Transverse colon (tissue), 4 donors: ENCODE measurements around the gene IL6R. TPM values are rescaled to one million over a fixed set of nuclear protein-coding genes. Genes with fewer than 3 reads are reported as not detected.

ENCODE experiments used
- DNase-seq: peaks from one replicate; pipeline ENCODE4 v3.0.0-alpha.2; 2019
- H3K27ac ChIP-seq, 4 donors: fragments of 200-600 bp; sonication (generic); 2 replicates each; pipeline ENCODE4 v1.5.1; 2016 to 2018; ENCODE audit warnings: inconsistent platforms in 4 of 4
- H3K27me3 ChIP-seq: fragments of 200-600 bp; sonication (generic); 2 replicates; pipeline ENCODE4 v1.5.1; 2017; ENCODE audit warnings: inconsistent platforms
- H3K36me3 ChIP-seq, 4 donors: fragments of 200-600 bp; sonication (generic); 2 replicates each; pipeline ENCODE4 v1.5.1; 2017 to 2019; ENCODE audit warnings: inconsistent platforms in 4 of 4
- H3K4me1 ChIP-seq, 4 donors: fragments of 200-600 bp; sonication (generic); 2 replicates each; pipeline ENCODE4 v1.5.1; 2017 to 2020; ENCODE audit warnings: inconsistent platforms in 4 of 4
- H3K4me3 ChIP-seq, 4 donors: fragments of 200-600 bp; sonication (generic); 1 replicate in 1 of 4; 2 replicates in 3 of 4; pipeline versions ENCODE4 v1.5.1 to v1.6.1; 2017 to 2019; ENCODE audit warnings: inconsistent platforms in 4 of 4
- H3K9me3 ChIP-seq, 2 donors: fragments of 200-600 bp; sonication (generic); 2 replicates each; pipeline ENCODE4 v1.5.1; 2017 to 2019; ENCODE audit warnings: inconsistent platforms in 2 of 2
- CTCF ChIP-seq, 5 experiments: fragments of 200-600 bp in 3 of 5; fragments of 450-650 bp in 2 of 5; sonication (generic) in 3 of 5; IDR thresholded peaks; 1 replicate in 2 of 5; 2 replicates in 3 of 5; pipeline ENCODE4 v1.5.1; 2016 to 2017; ENCODE audit warnings: antibody characterized with exemption in 5 of 5, inconsistent platforms in 3 of 5, mild to moderate bottlenecking in 2 of 5, moderate library complexity in 1 of 5
- EP300 ChIP-seq: sonication (generic); formaldehyde crosslinking; IDR thresholded peaks from one replicate; pipeline ENCODE4 v1.6.1; 2017; ENCODE audit warnings: antibody characterized with exemption, low read depth
- POLR2A ChIP-seq: fragments of 450-650 bp; IDR thresholded peaks from one replicate; pipeline ENCODE4 v1.6.1; 2016; ENCODE audit warnings: antibody characterized with exemption, mild to moderate bottlenecking, moderate library complexity
- POLR2AphosphoS5 ChIP-seq, 3 donors: sonication (generic); formaldehyde crosslinking; IDR thresholded peaks; one replicate each; pipeline ENCODE4 v1.6.1; 2016; ENCODE audit warnings: antibody characterized with exemption in 3 of 3
- WGBS, 2 donors: methylation state at CpG; one replicate each; pipeline ENCODE4 v1.1.5; 2018; ENCODE audit warnings: low coverage in 1 of 2; 5-methylcytosine and 5-hydroxymethylcytosine counted together
- in situ Hi-C, 4 donors: fragments of 200-750 bp; cut with MboI; loops; one replicate each; pipeline versions ENCODE4 v1.15.0 to v1.15.1; 2017; ENCODE audit warnings: low sequenced_read_pairs in 3 of 4, low pct_ligation_motif_present in 1 of 4, low pct_unique_long_range_greater_than_20kb in 1 of 4
- intact Hi-C: fragments of 100-400 bp; cut with DNase I; formaldehyde crosslinking; loops from one replicate; pipeline ENCODE4 v1.15.1; 2023; ENCODE audit warnings: low total_unique reads
- total RNA-seq, 4 donors: library from RNA; depleted of rRNA; stranded (reverse); fragments of >200 nt; gene quantifications; one replicate each; pipeline ENCODE4 v1.1.0, GENCODE V29; 2016

IL6R gene
- total RNA-seq, 4 donors from 2014 or later, result 10.7 to 107 (median 77.3) TPM

GRCh38 chr1:154404511-154404931 lies 622 bp upstream of the IL6R start:
- in situ Hi-C loops (loop anchor here in 2 of 4 donors (10.0 kb wide), 1 partner anchor 70 kb away; no protein-coding TSS in a partner anchor), intact Hi-C loops (no loop called here)
- no peak for DNase-seq
- no peaks in the 10 kb centered on the region for H3K27me3 ChIP-seq
- TF ChIP-seq CTCF (IDR thresholded peaks at IDR 0.05) (no peak), EP300 (no peak), POLR2A (no peak), POLR2AphosphoS5 (IDR thresholded peaks at IDR 0.05) (no peak)
- 36% methylated on average over 11 of the region's 11 CpGs; no CpG with 5 or more reads in 1 of the 2 donors for WGBS, 2 donors
- no peaks in the 10 kb centered on the region for H3K36me3 ChIP-seq
- peak overlapping the region in 3 of 4 donors; percentile 74 to 82 (median 81) for H3K4me3 ChIP-seq
- H3K27ac ChIP-seq, result peak overlapping the region; percentile 95 to 99 (median 99)
- no peaks in the 10 kb centered on the region for H3K9me3 ChIP-seq
- peaks cover 27 to 47% (median 40%) of the 10 kb centered on the region in 4 donors for H3K4me1 ChIP-seq

GRCh38 chr1:154405747-154406571 lies 816 bp downstream of the IL6R start:
- intact Hi-C loops, result loop anchor here (5.0 kb wide), 1 partner anchor 36 kb away; no protein-coding TSS in a partner anchor
- WGBS, 2 donors, result 1% methylated on average over 27 of the region's 40 CpGs; no CpG with 5 or more reads in 1 of the 2 donors
- peak; percentile 76 for DNase-seq
- Histone ChIP-seq H3K27ac (peak overlapping the region; percentile 95 to 99 (median 99)), H3K27me3 (no peaks in the 10 kb centered on the region), H3K4me1 (peaks cover 34 to 60% (median 40%) of the 10 kb centered on the region in 4 donors), H3K9me3 (no peaks in the 10 kb centered on the region), H3K4me3 (peak overlapping the region; percentile 74 to 82 (median 78)), H3K36me3 (no peaks in the 10 kb centered on the region)
- no peak for TF ChIP-seq EP300
- no peak for TF ChIP-seq POLR2A
- peak; percentile 30 to 59 (median 44) for TF ChIP-seq CTCF (IDR thresholded peaks at IDR 0.05)
- peak in 2 of 3 donors; percentile 53 to 59 for TF ChIP-seq POLR2AphosphoS5 (IDR thresholded peaks at IDR 0.05)
- in situ Hi-C loops, result loop anchor here in 2 of 4 donors (10.0 kb wide), 1 partner anchor 69 kb away; no protein-coding TSS in a partner anchor

GRCh38 chr1:154406572-154406879 lies 1.4 kb downstream of the IL6R start:
- in situ Hi-C loops (loop anchor here in 2 of 4 donors (10.0 kb wide), 1 partner anchor 68 kb away; no protein-coding TSS in a partner anchor), intact Hi-C loops (loop anchor here (5.0 kb wide), 1 partner anchor 36 kb away; no protein-coding TSS in a partner anchor)
- H3K36me3 ChIP-seq, result no peaks in the 10 kb centered on the region

More at GRCh38 chr1:154406572-154406879, 1.4 kb downstream of the IL6R start:
- DNase-seq, result no peak
- H3K4me1 ChIP-seq, result peaks cover 34 to 62% (median 40%) of the 10 kb centered on the region in 4 donors
- TF ChIP-seq CTCF (IDR thresholded peaks at IDR 0.05) (no peak), EP300 (no peak), POLR2A (no peak), POLR2AphosphoS5 (IDR thresholded peaks at IDR 0.05) (no peak)
- H3K27ac ChIP-seq, result peak overlapping the region; percentile 95 to 99 (median 99)
- H3K9me3 ChIP-seq, result no peaks in the 10 kb centered on the region
- H3K4me3 ChIP-seq, result peak overlapping the region; percentile 74 to 82 (median 78)
- no peaks in the 10 kb centered on the region for H3K27me3 ChIP-seq
